Measurements from ENCODE around the gene SYK. TPM values are rescaled to one million over a fixed set of nuclear protein-coding genes. Genes with fewer than 3 reads are reported as not detected.
A peak's percentile ranks its signal among the peaks of the same experiment; 100 is the strongest.

The SYK gene
- total RNA-seq, 2 experiments from 2014 or later, result 0.11 to 0.64 TPM

GRCh38 chr9:90933468-90933867 is 131.8 kb downstream of the SYK start:
- Mint-ChIP-seq H3K27ac (no peak overlapping the region), H3K36me3 (ENCODE audit: low read depth) (no peaks in the 10 kb centered on the region), H3K4me1 (peaks cover 8% of the 10 kb centered on the region), H3K4me3 (no peak overlapping the region), H3K9me3 (ENCODE audit: low read depth) (no peaks in the 10 kb centered on the region), H3K27me3 (peaks cover 12% of the 10 kb centered on the region)
- no peak for DNase-seq
- no peak for ATAC-seq
- CTCF ChIA-PET, result no interaction called here
- POLR2A ChIA-PET, result no interaction called here
- intact Hi-C loops (cut with DNase I, micrococcal nuclease), result no loop called here

- Mint-ChIP-seq H3K9me3 (ENCODE audit: low read depth) (no peaks in the 10 kb centered on the region), H3K27ac (no peak overlapping the region)
- POLR2A ChIA-PET, result no interaction called here
Observed at GRCh38 chr9:90939351-90939750, 137.7 kb downstream of the SYK start.

GRCh38 chr9:90940280-90940679 is 138.7 kb downstream of the SYK start:
- POLR2A ChIA-PET, result no interaction called here
- Mint-ChIP-seq H3K36me3 (ENCODE audit: low read depth) (no peaks in the 10 kb centered on the region), H3K27me3 (peaks cover 21% of the 10 kb centered on the region), H3K27ac (no peak overlapping the region), H3K9me3 (ENCODE audit: low read depth) (no peaks in the 10 kb centered on the region), H3K4me1 (peaks cover 8% of the 10 kb centered on the region), H3K4me3 (no peak overlapping the region)
- CTCF ChIA-PET, result interaction anchor here (1.0 kb wide), 1 partner anchor 23 kb away, joined by 5 read pairs; no protein-coding TSS in a partner anchor
- no peak for DNase-seq
- ATAC-seq, result no peak
- intact Hi-C loops (cut with DNase I, micrococcal nuclease), result no loop called here

More at GRCh38 chr9:90939351-90939750, 137.7 kb downstream of the SYK start:
- H3K4me3 Mint-ChIP-seq, result no peak overlapping the region
- H3K4me1 Mint-ChIP-seq, result peaks cover 15% of the 10 kb centered on the region
- DNase-seq (no peak), ATAC-seq (no peak)
- intact Hi-C loops (cut with DNase I, micrococcal nuclease), result no loop called here
- CTCF ChIA-PET, result no interaction called here
- H3K27me3 Mint-ChIP-seq, result peaks cover 18% of the 10 kb centered on the region
- no peaks in the 10 kb centered on the region for H3K36me3 Mint-ChIP-seq (ENCODE audit: low read depth)

GRCh38 chr9:90941661-90942060 is 140.0 kb downstream of the SYK start:
- CTCF ChIA-PET, result interaction anchor here (1.3 kb wide), 1 partner anchor 12 kb away, joined by 4 read pairs; no protein-coding TSS in a partner anchor
- POLR2A ChIA-PET, result no interaction called here

GRCh38 chr9:90942555-90942954 is 140.9 kb downstream of the SYK start:
- peaks cover 7% of the 10 kb centered on the region for H3K4me1 Mint-ChIP-seq
- no peaks in the 10 kb centered on the region for H3K36me3 Mint-ChIP-seq (ENCODE audit: low read depth)
- intact Hi-C loops (cut with DNase I, micrococcal nuclease), result no loop called here
- peaks cover 31% of the 10 kb centered on the region for H3K27me3 Mint-ChIP-seq
- peak; percentile 13 for DNase-seq
- no peak overlapping the region for H3K27ac Mint-ChIP-seq
- CTCF ChIA-PET, result interaction anchor here (0.6 to 1.3 kb wide), 5 partner anchors 11 to 134 kb away, joined by 3 to 4 read pairs (median 4); no protein-coding TSS in a partner anchor
- no peak for ATAC-seq
- H3K4me3 Mint-ChIP-seq, result no peak overlapping the region
- POLR2A ChIA-PET, result no interaction called here
- no peaks in the 10 kb centered on the region for H3K9me3 Mint-ChIP-seq (ENCODE audit: low read depth)

More at GRCh38 chr9:90941661-90942060, 140.0 kb downstream of the SYK start:
- Mint-ChIP-seq H3K27ac (no peak overlapping the region), H3K36me3 (ENCODE audit: low read depth) (no peaks in the 10 kb centered on the region), H3K9me3 (ENCODE audit: low read depth) (no peaks in the 10 kb centered on the region), H3K27me3 (peaks cover 28% of the 10 kb centered on the region), H3K4me1 (peaks cover 7% of the 10 kb centered on the region), H3K4me3 (no peak overlapping the region)
- ATAC-seq, result no peak
- intact Hi-C loops (cut with DNase I, micrococcal nuclease), result no loop called here
- no peak for DNase-seq

GRCh38 chr9:90943341-90943740 is 141.7 kb downstream of the SYK start:
- Mint-ChIP-seq H3K27ac (no peak overlapping the region), H3K4me3 (no peak overlapping the region), H3K9me3 (ENCODE audit: low read depth) (no peaks in the 10 kb centered on the region), H3K27me3 (peaks cover 33% of the 10 kb centered on the region), H3K4me1 (peaks cover 7% of the 10 kb centered on the region), H3K36me3 (ENCODE audit: low read depth) (no peaks in the 10 kb centered on the region)
- DNase-seq, result no peak
- intact Hi-C loops (cut with DNase I, micrococcal nuclease), result no loop called here
- ChIA-PET CTCF (interaction anchor here (1.0 kb wide), 1 partner anchor 28 kb away, joined by 4 read pairs; no protein-coding TSS in a partner anchor), POLR2A (no interaction called here)
- peak; percentile 73 for ATAC-seq

- no peaks in the 10 kb centered on the region for H3K36me3 Mint-ChIP-seq (ENCODE audit: low read depth)
- ChIA-PET CTCF (interaction anchor here (0.7 kb wide), 1 partner anchor 745 kb away, joined by 3 read pairs; no protein-coding TSS in a partner anchor), POLR2A (no interaction called here)
- H3K4me3 Mint-ChIP-seq, result no peak overlapping the region
- intact Hi-C loops (cut with DNase I, micrococcal nuclease), result no loop called here
- no peak overlapping the region for H3K27ac Mint-ChIP-seq
- peaks cover 42% of the 10 kb centered on the region for H3K27me3 Mint-ChIP-seq
- no peak for DNase-seq
- no peaks in the 10 kb centered on the region for H3K9me3 Mint-ChIP-seq (ENCODE audit: low read depth)
- peaks cover 7% of the 10 kb centered on the region for H3K4me1 Mint-ChIP-seq
- ATAC-seq, result no peak
Observed at GRCh38 chr9:90945336-90945735, 143.7 kb downstream of the SYK start.

GRCh38 chr9:90946982-90947381 is 145.4 kb downstream of the SYK start:
- Mint-ChIP-seq H3K27ac (no peak overlapping the region), H3K36me3 (ENCODE audit: low read depth) (no peaks in the 10 kb centered on the region), H3K4me3 (no peak overlapping the region), H3K9me3 (ENCODE audit: low read depth) (no peaks in the 10 kb centered on the region), H3K4me1 (peaks cover 7% of the 10 kb centered on the region), H3K27me3 (peaks cover 34% of the 10 kb centered on the region)
- ChIA-PET POLR2A (no interaction called here), CTCF (interaction anchor here (0.7 kb wide), 1 partner anchor 32 kb away, joined by 3 read pairs; no protein-coding TSS in a partner anchor)
- intact Hi-C loops (cut with DNase I, micrococcal nuclease), result no loop called here
- ATAC-seq (no peak), DNase-seq (no peak)

Other genes with a start within 250 kb of the SYK start
- gene DIRAS2, start 159.0 kb upstream of the SYK start, total RNA-seq, result not detected